ENCODE measurements around the gene EYS.
"Not testable (repeated sequence)": the region's sequence is repeated elsewhere in the genome, so short reads cannot be mapped to it uniquely, and the experiment has no call there.

The EYS gene

DNA sequence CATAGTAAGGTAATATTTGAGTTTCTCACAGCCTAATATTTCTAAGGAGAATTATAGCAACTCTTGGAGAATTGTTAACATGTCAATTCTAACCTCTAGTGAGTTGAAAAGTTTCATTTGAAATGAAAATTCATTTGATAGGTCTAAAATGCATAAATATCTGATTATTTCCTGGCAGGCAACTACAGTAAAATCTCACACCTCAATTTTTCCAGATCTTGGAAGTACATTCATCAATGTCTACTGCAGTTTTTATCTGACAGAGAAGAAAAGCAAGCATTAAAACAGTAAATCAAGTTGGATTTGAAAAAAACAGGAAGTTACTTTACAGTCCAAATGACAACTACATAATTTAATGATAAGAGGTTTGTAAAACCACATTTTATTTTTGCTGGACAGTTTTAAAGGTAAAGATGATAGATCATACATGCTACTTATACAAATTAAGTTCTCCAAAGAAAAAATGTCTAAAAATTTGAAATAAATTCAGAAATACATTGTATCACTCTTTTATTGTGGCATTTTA is 631.3 kb downstream of the EYS start:
- DNase-seq (ENCODE audit: low read depth): no peak

DNA sequence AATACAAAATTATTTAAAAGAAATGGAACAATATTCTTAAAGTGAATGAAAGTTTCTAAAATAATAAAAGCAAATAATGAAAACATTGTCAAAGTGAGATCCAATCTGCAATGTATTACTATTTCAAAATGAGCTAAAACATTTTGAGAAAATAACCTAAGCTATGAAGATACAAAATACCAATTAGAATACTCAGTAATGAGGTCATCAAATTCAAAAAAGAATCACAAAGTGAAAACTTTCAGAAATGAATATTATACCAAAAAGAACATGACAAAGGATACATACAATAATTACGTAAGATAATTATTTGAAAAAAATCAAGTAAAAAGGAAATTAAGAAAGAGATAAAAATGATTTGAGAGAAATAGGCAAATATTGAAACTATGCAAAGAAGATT is 634.5 kb downstream of the EYS start:
- no peak for DNase-seq (ENCODE audit: low read depth)

DNA sequence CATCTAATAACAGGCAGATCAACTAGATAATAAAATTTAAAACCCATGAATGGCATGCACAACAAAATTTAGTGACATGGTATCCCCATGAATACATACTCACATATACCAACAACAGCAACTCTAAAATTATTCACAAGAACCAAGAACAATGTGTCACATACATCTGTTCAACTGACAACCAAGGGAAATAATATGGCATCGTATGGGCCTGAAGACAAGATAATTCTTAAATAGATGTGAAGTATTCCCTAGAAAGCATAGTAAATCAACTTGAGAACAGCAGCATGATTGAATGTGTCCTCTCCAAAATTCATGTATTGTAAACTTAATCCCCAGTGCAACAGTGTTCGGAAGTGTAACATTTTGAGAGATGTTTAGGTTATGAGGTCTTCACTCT is 635.5 kb downstream of the EYS start:
- no peak for DNase-seq (ENCODE audit: low read depth)

DNA sequence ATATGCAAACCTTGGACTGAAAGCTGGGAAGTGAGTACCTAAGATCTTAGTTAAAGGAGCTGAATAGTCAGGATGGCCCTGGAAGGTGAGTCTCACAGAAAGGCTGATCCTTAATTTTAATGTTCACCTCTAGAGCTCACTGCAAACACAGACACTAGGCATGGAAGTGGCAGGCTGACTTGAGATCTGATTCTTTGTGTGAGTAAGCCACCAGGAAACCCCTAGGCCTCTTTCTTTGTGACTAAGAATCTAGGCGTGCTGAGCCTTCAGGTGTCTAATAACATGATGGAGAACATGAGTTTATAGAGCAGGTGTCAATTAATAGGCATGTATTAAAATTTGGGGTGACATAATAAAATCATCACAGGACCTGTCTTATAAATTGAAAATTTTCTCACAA is 642.2 kb downstream of the EYS start:
- DNase-seq (ENCODE audit: low read depth): no peak

DNA sequence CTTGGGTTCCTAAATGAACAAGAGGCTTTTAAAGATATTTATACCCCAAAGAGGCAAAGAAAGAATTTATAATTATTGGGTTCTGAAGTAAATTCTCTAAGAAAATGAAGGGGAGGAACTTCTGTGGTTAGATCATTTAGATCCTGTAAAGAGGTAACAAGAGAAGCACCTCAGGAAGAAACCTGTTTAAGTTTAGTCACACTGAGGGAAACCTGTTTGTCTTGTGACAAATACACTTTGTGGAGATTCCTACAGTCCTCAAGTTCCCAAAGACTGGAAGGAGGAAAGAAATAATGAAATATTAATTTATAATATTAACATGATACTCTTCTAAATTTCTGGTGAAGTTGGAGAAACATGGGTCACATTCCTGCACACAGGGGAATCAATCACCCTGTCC is 647.5 kb downstream of the EYS start:
- no peak for DNase-seq (ENCODE audit: low read depth)

DNA sequence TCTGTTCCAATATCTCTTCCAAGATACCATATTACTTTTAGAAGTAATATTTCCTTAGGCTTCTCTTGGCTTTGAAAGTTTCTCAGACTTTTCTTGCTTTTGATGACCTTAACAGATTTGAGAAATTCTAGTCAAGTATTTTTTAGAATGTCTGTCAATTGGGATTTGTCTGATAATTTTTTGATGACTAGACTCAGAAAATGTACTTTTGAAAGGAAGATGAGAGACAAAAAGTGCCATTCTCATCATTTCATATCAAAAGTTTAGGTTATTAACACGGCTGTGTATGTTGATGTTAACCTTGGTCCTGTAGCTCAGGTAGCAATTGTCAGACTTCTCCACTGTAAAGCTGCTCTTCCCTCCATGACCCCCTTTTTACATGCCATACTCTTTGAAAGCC is 651.5 kb downstream of the EYS start:
- no peak for DNase-seq (ENCODE audit: low read depth)

DNA sequence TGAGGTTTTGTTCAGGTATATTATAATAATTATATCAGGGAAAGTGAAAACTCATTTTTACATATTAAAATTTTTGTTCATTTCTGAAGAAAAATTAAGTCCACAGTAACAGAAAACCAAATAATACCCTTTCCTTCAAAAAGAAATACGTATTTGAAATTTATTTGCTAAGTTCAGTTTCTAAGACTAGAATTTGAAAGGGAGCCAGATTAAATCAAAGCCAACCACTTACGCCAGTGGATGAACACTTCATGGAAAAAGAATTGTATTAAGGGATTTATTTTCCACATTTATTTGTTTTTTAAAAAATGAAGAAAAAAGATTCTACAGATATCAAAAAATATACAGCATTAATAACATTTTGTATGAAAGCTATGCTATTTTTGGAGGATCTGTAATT is 654.4 kb downstream of the EYS start:
- DNase-seq (ENCODE audit: low read depth): no peak

DNA sequence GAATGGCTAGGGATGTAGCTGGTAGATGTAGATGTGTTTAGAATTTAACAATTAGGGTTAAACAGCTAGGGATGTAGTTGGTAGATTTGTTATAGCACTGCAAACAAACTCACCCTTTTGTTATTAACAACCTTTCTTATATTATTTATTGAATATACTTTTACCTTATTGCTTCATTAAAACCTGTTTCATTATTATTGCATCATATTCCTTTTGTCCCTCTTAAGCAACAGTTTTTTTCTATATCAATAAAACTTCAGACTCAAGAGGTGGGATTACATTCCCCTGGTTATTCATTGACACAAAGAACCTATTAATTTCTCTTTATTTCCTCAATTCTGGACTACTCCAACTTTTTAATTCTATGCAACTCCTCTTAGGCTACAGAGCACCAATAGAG is 661.2 kb downstream of the EYS start:
- no peak for DNase-seq (ENCODE audit: low read depth)

DNA sequence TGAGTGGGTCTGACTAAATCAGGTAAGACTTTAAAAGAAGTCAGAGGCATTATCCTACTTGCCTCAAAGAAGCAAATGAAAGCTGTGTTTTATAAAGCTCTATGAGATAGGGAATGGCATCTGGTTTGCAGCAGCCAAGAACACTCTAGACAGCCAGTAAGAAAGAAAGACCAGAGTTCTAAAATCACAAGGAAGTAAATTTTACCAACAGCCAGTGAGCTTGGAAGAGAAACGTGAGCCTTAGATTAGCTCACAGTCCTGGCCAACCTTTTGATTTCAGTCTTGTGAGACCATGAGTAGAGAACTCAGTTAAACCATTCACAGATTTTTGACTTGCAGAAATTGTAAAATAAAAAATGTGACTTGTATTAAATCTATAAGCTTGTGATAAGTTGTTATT is 693.0 kb downstream of the EYS start:
- no peak for DNase-seq (ENCODE audit: low read depth)

DNA sequence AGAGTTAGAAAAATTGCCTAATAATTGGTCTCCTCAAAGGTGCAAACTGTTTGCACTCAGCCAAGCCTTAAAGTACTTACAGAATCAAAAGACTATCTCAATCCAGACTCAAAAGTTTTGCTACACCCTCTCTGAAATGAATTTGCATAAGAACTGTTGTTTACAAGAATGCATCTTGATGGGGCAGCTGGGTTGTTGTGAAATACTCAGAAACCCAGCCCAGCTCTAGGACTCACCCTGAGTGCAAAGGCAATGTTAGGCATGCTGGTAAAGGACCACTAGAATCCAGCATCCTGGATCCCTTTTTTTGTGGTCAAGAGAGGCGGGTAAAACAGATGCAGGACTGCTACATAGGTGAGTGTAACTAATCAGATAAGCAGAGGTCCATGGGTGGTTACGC is 700.2 kb downstream of the EYS start:
- no peak for DNase-seq (ENCODE audit: low read depth)

DNA sequence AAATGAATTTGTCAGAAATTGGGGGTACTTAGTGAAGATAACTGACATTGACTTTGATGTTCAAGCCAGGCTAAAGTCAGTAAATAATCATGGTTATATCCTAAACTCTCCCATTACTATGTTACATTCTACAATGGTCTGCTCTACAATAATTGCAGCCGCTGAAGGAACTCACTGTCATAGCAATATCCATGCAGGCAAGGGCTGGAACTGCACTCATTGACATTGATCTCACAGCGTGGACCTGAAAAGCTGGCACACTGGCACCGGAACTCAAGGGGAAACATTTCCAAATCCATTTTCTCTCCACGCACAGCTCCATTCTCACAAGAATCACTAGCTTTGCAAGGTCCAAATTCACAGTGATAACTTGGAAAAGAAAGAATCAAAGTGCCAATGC is 702.7 kb downstream of the EYS start:
- no peak for DNase-seq (ENCODE audit: low read depth)

DNA sequence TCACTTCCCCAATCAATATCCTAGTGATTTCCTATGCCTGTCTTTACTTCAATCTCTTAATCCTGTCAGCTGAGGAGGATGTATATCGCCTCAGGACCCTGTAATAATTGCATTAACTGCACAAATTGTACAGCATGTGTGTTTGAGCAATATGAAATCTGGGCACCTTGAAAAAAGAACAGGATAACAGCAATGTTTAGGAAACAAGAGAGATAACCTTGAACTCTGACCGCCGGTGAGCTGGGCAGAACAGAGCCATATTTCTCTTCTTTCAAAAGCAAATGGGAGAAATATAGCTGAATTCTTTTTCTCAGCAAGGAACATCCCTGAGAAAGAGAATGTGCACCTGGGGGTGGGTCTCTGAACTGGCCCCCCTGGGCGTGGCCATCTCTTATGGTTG is 704.1 kb downstream of the EYS start:
- not testable (repeated sequence) for DNase-seq (ENCODE audit: low read depth)

DNA sequence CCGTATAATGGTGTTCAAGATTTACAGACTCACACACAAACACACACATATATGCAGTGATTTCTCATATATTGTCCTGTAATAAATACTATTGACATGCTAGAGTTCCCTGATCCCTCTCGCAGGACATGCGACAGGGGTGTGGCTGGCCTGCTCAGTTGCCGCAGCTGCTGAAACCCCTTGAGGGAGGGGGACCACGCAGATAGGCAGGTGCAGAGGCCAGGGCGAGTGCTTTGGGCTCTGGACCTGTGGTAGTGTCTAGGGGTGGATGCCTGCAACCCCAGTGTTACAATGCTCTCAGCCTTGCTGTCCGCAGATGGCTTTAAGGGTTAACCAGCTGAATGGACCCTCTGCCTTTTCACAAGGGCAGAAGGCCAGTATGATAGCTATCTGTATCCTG is 706.2 kb downstream of the EYS start:
- DNase-seq (ENCODE audit: low read depth): no peak

DNA sequence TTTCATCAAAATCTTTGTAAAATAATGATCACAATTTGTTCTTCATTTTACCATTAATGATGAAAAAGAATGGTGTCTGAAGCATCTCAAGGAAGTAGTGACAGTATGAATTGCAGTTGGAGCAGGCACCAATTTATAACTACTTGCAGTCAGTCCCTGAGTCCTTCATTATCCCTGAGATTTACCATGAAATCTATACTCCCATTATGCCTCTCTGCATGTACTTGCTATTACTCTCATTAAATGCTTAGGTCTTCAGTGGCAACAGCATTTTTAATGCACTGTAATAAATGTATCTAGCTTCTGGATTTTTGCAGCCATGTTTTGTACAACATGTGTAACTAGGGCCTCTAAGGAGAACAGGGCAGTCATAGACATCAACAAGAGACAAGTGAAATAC is 708.8 kb downstream of the EYS start:
- no peak for DNase-seq (ENCODE audit: low read depth)

DNA sequence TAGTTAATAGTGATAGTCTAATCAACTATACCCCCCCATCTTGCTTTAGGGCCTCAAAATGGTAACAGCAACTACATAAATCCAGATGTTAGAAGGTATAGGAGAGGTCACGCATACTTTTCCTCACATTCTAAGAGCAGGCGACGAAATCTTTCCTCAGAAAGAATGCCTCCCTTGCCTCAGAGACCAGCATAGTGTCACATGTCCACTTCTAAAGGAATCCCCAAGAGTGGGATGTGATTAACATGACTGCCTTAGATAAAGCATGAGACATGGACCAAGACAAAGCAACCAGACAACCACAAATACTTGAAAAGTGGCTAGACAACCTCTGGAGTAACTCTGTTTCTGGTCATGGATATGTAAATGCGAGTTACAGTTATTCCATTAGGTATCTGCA is 710.7 kb downstream of the EYS start:
- DNase-seq (ENCODE audit: low read depth): no peak

DNA sequence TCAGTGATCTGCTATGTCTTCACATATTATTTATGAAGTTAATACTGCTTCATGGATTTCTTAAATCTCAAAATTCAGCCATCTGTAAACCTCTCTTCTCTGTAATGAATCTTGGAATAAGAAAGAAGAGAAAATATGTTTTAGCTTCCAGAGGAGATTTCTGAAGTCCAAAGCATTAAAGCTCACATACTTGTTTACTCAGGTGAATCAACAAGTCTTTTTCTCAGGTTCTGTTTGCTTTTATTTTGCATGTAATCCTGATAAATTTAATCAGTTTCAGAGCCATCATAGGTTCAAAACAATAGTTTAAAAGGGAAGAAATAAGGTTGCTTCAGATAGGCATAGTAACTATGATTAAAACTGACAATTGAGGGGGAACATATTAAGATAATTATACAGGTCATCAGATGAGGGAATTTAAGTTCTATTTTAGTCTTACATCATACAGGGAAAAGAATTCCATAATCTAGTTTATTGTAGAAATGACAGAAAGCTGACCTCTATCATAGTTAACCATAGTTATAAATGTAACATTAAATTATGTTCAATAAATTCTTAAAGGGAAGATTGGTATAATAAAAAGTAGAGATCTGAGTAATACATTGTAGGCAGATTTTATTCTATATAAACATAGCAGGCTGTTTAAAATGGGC is 716.2 kb downstream of the EYS start:
- no peak for DNase-seq (ENCODE audit: low read depth)

DNA sequence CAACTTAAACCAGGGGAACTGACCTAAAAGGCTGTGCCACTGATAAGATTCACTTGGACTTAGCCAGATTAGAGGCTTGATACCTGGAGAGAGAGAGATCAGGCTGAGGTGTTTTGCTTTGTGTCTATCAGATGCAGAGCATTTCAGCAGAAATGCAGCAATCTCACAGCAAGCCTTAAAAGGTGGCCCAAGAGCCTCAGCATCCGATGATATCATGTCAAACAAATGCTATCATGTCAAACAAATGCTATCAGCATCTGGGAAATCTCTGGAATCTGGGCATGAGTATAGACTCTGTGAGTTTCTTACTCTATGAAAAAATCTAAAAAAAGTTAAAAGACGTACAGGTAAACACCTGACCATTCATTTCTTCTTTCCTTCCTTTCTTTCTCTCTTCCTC is 718.9 kb downstream of the EYS start:
- DNase-seq (ENCODE audit: low read depth): no peak

DNA sequence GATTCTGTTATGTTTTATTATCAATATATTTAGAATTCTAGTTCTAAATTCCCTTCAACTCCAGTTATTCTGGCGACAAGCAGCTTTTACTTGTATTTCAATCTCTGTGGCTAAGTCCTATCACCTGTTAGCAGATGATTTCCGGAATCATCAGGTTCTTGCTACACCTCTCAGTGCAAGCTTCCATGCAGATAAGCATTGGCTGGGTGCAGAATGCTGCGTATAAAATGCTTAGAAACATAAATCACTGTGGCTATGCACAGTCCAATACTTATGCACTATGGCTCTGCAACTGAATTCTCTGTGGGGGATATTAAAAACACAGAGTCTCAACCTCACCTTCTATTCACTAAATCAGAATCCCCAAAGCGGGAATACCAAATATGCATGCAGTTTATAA is 720.0 kb downstream of the EYS start:
- no peak for DNase-seq (ENCODE audit: low read depth)

DNA sequence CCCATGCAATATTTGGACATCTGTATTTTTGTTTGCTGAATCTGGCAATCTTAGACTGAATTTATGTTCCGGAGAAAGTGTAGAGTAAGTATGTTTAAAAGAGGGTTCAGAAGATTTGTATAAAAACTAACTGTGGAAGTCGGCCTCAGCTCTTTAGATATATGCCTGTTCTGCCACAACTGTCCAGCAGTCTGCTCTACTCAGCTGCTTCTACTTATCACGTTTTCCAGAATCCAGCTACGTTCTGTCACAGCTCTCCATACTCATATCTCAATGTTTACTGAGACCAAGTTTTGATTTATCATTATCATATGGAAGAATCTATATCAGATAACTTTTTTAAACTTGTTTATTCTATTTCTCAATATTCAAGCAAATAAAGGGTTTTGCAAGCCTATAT is 721.3 kb downstream of the EYS start:
- DNase-seq (ENCODE audit: low read depth): no peak

DNA sequence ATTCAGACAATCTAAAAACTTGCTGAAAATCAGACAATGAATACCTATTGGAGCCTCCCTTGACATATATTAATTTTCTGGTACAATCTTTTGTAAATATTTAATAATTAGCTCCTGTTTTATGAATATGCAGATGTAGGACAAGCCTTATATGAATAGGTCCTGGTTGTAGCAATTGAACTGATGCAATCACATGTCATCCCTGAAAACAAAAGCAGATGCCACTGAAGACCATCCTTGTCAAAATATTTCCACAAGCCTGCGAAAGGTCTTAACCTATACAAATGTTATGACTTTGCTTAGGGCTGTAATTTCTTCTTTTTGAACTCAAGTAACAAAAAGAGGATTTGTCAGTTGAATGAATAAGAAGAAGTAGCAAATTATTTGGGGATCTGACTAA is 722.1 kb downstream of the EYS start:
- DNase-seq (ENCODE audit: low read depth): no peak

DNA sequence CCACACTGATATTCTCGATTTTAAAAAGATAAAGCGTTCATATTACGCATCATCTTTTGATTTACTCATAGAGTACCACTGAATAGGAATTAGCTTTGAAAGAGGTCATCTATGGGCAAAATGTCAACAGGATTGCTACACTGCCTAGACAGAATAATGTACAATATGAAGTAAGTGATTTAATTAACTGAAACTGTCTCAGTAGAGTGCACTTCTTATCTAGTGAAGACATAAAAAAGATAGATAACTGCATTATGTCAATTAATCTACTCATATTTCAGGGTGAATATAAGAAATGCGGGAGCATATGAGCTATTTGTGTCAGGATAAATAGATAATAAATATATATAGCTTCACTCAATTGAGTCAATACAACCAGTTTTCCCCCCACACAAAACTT is 723.9 kb downstream of the EYS start:
- no peak for DNase-seq (ENCODE audit: low read depth)

DNA sequence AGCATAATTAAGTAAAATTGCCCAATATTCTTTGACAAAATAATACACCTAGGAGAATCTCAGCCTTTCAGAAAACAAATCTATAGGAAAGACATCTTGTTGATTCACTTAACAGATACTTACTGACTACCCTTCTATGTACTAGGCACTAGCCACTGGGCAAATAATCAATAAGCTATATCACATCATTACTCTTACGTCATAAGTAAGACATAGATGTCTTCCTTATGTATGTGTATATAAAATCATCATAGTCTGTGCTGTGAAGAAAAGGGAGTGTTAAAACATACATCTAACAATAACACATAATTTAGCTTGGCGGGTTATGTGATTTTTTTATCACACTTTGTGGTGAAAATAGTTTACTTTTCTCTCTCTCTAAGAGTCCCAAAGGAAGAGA is 733.9 kb downstream of the EYS start:
- no peak for DNase-seq (ENCODE audit: low read depth)

DNA sequence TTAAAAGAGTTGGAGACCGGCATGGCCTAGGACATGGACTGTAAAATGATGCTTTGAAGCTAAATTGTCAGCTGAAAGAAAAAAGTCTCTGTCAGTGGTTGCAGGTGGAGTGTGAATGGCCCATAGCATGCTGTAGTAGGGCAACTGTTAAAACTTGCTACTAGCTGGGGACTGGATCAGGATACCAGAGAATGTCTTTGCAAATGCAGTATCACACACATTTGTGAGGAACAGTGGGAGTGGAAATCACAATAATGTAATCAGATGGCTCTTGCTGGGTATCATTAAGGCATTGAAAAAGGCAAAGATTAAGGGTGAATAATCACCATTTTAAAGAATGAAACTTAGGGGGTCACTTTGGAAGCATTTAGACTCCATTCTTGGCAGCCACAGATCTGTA is 737.9 kb downstream of the EYS start:
- no peak for DNase-seq (ENCODE audit: low read depth)

DNA sequence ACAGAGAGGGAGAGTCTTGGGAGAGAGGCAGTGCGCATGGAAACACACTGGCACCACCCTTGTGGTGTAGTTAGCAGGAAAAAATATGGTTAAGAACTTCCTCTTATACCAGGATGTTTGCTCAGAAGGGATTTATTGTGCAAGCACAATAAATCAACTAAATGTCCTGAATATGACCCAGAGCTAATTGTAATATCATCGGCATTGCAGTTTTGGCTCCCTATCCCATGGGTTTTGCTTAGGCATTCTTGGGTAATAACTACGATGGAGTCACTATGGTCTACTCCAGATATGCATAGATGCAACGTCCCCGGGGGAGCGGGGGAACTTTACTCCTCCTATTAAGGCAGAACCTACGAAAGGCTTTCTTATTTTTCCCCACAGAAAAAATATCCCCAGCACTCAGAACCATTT is 751.6 kb downstream of the EYS start:
- no peak for DNase-seq (ENCODE audit: low read depth)

DNA sequence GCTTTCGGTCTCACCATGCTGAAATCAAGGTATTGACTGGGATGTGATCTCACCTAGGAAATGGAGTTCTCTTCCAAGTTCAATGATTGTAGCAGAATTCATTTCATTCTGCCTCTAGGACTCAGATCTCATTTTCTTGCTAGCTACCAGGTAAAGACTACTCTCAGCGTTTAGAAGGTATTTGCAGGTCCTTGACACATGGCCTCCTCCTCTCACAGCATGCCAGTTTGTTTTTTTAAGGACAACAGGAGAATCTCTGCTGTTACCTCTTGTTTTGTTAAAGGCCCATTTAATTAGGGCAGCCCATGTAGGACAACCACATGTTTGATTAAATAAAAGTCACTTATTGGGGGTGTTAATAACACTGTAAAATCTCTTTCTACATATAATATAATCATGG is 757.8 kb downstream of the EYS start:
- DNase-seq (ENCODE audit: low read depth): no peak

All from non-pigmented ciliary epithelial cell (primary cell).